HAP-1 (cell line): ENCODE results near the gene SERPINB2.

Experiments
- DNase-seq, 2 experiments: peaks; one replicate each; pipeline ENCODE4 v3.0.0-alpha.2; 2016 to 2020; ENCODE audit warnings: low spot score in 2 of 2
- H3K27me3 ChIP-seq: fragments of 250-450 bp; sonication (Bioruptor Pico); 2 replicates; pipeline ENCODE4 v1.5.1; 2020; ENCODE audit warnings: low read depth, mild to moderate bottlenecking, moderate library complexity
- H3K36me3 ChIP-seq: fragments of 250-450 bp; sonication (Bioruptor Pico); replicated peaks from 2 replicates; pipeline ENCODE4 v1.5.1; 2020; ENCODE audit warnings: mild to moderate bottlenecking
- H3K4me1 ChIP-seq: fragments of 250-450 bp; sonication (Bioruptor Pico); 2 replicates; pipeline ENCODE4 v1.5.1; 2020; ENCODE audit warnings: mild to moderate bottlenecking
- H3K4me3 ChIP-seq: fragments of 250-450 bp; sonication (Bioruptor Pico); 2 replicates; pipeline ENCODE4 v1.5.1; 2020; ENCODE audit warnings: mild to moderate bottlenecking, moderate library complexity
- H3K9me3 ChIP-seq: fragments of 250-450 bp; sonication (Bioruptor Pico); 2 replicates; pipeline ENCODE4 v1.5.1; 2020; ENCODE audit warnings: mild to moderate bottlenecking, moderate library complexity
- in situ Hi-C: fragments of 300-500 bp; cut with MboI; formaldehyde crosslinking; loops from 3 replicates; pipeline ENCODE4 v1.14.3; 2020; ENCODE audit warnings: low sequenced_read_pairs, inconsistent platforms, mixed read lengths

SERPINB2 gene

GRCh38 chr18:63895190-63895589, 7.7 kb downstream of the SERPINB2 start:
- Histone ChIP-seq H3K9me3 (no peaks in the 10 kb centered on the region), H3K27me3 (no peaks in the 10 kb centered on the region), H3K36me3 (no peaks in the 10 kb centered on the region), H3K4me3 (no peak overlapping the region), H3K4me1 (no peaks in the 10 kb centered on the region)
- DNase-seq, result no peak
- in situ Hi-C loops, result loop anchor here (10.0 kb wide), 1 partner anchor 100 kb away; no protein-coding TSS in a partner anchor

DNA sequence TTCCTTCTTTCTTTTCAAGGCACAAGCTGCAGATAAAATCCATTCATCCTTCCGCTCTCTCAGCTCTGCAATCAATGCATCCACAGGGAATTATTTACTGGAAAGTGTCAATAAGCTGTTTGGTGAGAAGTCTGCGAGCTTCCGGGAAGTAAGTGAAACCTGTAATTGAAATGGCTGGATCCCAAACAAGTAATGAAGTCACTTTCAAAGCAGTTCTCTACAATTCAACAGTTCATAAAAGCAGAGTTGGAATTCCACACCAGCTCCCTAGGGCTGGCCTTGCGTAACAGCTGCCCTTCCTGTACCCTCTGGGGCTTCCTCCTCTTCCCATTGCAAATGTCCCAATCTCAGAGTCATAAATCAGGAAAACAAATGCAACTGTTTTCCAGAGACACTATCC, 9.6 kb downstream of the SERPINB2 start:
- no peaks in the 10 kb centered on the region for H3K27me3 ChIP-seq
- no peaks in the 10 kb centered on the region for H3K4me1 ChIP-seq
- H3K36me3 ChIP-seq, result no peaks in the 10 kb centered on the region
- in situ Hi-C loops, result loop anchor here (10.0 kb wide), 1 partner anchor 98 kb away; no protein-coding TSS in a partner anchor
- DNase-seq, result no peak
- no peak overlapping the region for H3K4me3 ChIP-seq
- H3K9me3 ChIP-seq, result no peaks in the 10 kb centered on the region

DNA sequence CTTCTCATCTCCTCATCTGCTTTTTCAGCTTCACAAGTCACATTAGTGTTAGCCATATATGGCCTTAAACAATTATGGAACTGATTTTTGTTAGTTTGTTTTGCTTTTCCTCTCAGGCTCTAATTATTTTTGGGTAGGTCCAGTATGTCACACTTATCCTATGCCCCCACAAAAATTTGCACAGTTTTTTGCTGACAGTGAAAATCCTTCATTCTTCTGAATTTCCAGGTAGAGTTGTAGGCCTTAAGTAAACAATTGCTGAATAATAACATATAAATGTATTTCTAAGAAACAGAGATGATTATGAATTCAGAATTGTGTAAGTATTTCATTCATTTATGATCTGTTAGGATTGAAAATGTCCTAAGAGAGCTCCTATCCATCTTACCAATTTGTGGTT, 11.7 kb downstream of the SERPINB2 start:
- Histone ChIP-seq H3K27me3 (no peaks in the 10 kb centered on the region), H3K4me3 (no peak overlapping the region), H3K4me1 (no peaks in the 10 kb centered on the region), H3K9me3 (no peaks in the 10 kb centered on the region), H3K36me3 (no peaks in the 10 kb centered on the region)
- in situ Hi-C loops, result loop anchor here (10.0 kb wide), 1 partner anchor 96 kb away; no protein-coding TSS in a partner anchor
- no peak for DNase-seq

DNA sequence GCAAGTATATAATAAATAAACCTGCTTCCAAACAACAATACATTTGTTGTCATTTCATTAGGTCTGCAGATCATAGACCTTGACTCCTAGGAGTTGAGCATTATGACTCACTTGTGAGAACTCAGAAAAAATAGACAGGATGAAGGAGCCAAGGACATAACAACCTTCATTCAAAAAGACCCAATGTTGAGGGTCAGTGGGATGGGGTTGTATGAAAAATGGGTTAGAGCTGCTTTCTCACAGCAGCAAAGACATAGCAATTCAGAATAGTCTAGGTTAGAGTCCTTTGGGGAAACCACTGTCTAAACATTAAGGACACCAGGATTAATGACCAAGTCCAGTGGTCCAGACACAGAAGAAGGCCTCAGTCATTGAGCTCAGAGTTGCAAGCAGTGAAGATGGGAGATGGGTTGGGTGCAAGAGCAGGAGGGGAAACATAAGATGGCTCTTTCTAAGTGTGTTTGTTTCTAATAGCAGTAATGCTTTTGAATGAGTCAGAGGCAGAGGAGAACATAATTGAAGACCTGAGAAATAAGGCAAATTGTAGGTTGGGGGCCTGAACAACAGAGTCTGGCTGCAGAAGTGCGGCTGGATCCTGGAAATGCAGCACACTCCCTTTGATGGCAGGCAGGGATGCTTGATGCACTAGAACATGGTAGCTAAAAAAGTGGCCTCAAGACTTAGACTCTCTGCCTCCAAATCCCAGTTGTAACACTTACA, 16.5 kb downstream of the SERPINB2 start:
- no peaks in the 10 kb centered on the region for H3K4me1 ChIP-seq
- H3K4me3 ChIP-seq, result no peak overlapping the region
- no peaks in the 10 kb centered on the region for H3K36me3 ChIP-seq
- in situ Hi-C loops, result no loop called here
- no peaks in the 10 kb centered on the region for H3K27me3 ChIP-seq
- H3K9me3 ChIP-seq, result no peaks in the 10 kb centered on the region
- DNase-seq, result no peak

GRCh38 chr18:63904694-63905093, 17.2 kb downstream of the SERPINB2 start:
- in situ Hi-C loops, result no loop called here
- Histone ChIP-seq H3K9me3 (no peaks in the 10 kb centered on the region), H3K36me3 (no peaks in the 10 kb centered on the region), H3K27me3 (no peaks in the 10 kb centered on the region), H3K4me1 (no peaks in the 10 kb centered on the region), H3K4me3 (no peak overlapping the region)
- no peak for DNase-seq

DNA sequence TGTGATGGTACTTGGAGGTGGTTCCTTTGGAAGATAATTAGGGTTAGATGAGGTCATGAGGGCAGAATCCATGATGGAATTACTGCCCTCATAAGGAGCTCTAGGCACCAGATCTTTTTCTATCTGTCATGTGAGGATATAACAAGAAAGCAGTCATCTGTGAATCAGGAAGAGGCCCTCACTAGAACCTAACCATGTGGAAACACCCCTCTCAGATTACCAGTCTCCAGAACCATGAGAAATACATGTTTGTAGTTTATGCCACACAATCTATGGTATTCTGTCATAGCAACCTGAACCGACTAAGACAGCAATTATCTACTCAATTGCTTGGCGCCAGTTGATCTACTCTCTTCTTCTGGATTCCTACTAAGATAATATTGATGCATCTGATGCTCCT, 17.9 kb downstream of the SERPINB2 start:
- Histone ChIP-seq H3K36me3 (no peaks in the 10 kb centered on the region), H3K9me3 (no peaks in the 10 kb centered on the region), H3K4me3 (no peak overlapping the region), H3K27me3 (no peaks in the 10 kb centered on the region), H3K4me1 (no peaks in the 10 kb centered on the region)
- in situ Hi-C loops, result no loop called here
- no peak for DNase-seq

GRCh38 chr18:63906056-63906455, 18.6 kb downstream of the SERPINB2 start:
- no peaks in the 10 kb centered on the region for H3K27me3 ChIP-seq
- DNase-seq, result no peak

DNA sequence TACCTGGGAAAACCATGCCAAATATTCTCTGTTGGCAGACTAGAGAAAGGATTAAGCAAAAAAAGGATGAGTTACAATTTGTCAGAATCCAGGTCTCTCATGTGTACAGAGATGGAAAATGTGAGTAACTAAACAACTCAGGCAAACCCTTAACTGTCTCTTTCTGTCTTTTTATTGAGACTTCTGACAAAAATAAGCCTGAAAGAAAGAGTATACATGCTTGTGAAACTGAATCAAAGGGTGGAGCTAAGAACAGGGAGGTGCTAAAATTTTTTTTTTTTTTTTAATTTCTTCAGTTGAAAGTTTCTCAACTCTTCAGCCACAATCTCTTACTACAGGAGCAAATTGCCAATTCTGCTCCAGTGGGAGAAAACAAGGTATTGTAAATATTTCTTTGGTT, 20.2 kb downstream of the SERPINB2 start, which contains the start of gene SERPINB10:
Gene SERPINB10, plus strand, starts transcription at position 295 of the 400 bp plus-strand sequence. CDS start 7,553 bp downstream, outside the sequence.
- Histone ChIP-seq H3K9me3 (no peaks in the 10 kb centered on the region), H3K4me3 (no peak within 1 kb of the TSS), H3K4me1 (no peaks in the 10 kb centered on the region), H3K27me3 (no peaks in the 10 kb centered on the region), H3K36me3 (no peaks in the 10 kb centered on the region)
- in situ Hi-C loops, result no loop called here
- DNase-seq, result no peak

More at GRCh38 chr18:63906056-63906455, 18.6 kb downstream of the SERPINB2 start:
- Histone ChIP-seq H3K9me3 (no peaks in the 10 kb centered on the region), H3K36me3 (no peaks in the 10 kb centered on the region), H3K4me1 (no peaks in the 10 kb centered on the region), H3K4me3 (no peak overlapping the region)
- in situ Hi-C loops, result no loop called here

DNA sequence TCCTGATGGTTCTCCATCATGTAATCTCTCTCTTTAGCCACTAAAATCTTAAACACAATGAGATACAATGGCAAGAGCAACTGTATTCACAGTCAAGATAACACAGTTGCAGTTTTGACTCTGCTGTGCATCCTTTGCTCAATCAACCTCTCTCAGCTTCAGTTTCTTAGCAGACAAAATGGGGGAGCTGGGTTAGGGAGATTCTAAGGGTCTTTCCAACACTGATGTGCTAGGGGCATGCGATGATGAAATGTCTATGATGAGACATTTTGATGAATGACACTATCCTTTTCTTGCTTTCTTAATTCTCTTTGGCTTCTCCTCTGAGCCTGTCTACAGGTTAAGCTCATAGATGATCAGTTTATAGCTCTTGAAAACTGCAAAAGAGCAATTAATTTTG, 21.4 kb downstream of the SERPINB2 start:
- Histone ChIP-seq H3K9me3 (no peaks in the 10 kb centered on the region), H3K4me3 (no peak overlapping the region), H3K4me1 (no peaks in the 10 kb centered on the region), H3K27me3 (peaks cover 3% of the 10 kb centered on the region; the same call in 1 of the 2 replicates), H3K36me3 (no peaks in the 10 kb centered on the region)
- no peak for DNase-seq
- in situ Hi-C loops, result no loop called here

DNA sequence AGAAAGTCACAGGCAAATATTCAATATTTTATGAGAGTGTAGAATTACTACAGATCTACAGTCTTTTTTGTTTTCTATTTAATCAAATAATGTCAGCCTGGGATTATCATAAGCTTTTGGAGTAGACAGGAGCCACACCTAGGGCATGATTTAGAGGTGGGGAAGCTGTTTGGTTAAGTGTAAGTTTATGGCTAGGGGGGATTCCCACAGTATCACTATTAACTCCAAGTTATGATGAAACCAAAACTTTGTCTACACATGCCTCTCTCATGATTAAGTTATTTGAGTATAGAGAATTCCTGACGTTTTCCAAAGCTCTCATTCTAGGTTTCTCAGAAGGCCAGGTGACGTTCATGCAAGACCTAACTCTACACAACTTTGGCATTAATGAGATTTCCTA, 22.4 kb downstream of the SERPINB2 start:
- Histone ChIP-seq H3K4me1 (no peaks in the 10 kb centered on the region), H3K27me3 (peaks cover 3% of the 10 kb centered on the region; the same call in 1 of the 2 replicates), H3K36me3 (no peaks in the 10 kb centered on the region), H3K4me3 (no peak overlapping the region), H3K9me3 (no peaks in the 10 kb centered on the region)
- in situ Hi-C loops, result no loop called here
- DNase-seq, result no peak

- in situ Hi-C loops, result no loop called here
- Histone ChIP-seq H3K27me3 (peaks cover 3% of the 10 kb centered on the region; the same call in 1 of the 2 replicates), H3K9me3 (no peaks in the 10 kb centered on the region; the same call in 1 of the 2 replicates), H3K36me3 (no peaks in the 10 kb centered on the region), H3K4me1 (no peaks in the 10 kb centered on the region), H3K4me3 (no peak overlapping the region)
- DNase-seq, result no peak
Observed at GRCh38 chr18:63917817-63918216, 30.3 kb downstream of the SERPINB2 start.

DNA sequence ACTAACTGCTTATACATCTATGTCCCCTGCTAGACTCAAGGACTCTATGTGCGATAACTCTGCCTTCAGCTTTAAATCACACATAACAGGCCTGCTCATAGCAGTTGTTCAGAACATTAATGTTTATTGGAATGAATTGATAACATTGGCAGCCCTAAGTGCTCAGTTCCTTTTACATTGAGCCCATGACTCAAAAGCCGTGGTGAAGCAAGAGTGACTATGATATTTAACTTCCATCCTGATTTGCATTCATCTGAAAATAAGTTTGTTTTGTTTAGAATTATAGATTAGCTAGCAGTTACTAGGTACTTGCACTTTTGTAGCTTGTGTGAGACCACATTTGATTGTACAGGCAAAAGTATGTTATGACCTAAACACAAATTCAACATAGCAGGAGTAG, 34.5 kb downstream of the SERPINB2 start:
- Histone ChIP-seq H3K4me1 (no peaks in the 10 kb centered on the region), H3K36me3 (no peaks in the 10 kb centered on the region), H3K27me3 (no peaks in the 10 kb centered on the region), H3K9me3 (no peaks in the 10 kb centered on the region; the same call in 1 of the 2 replicates), H3K4me3 (no peak overlapping the region)
- DNase-seq, result no peak
- in situ Hi-C loops, result no loop called here

DNA sequence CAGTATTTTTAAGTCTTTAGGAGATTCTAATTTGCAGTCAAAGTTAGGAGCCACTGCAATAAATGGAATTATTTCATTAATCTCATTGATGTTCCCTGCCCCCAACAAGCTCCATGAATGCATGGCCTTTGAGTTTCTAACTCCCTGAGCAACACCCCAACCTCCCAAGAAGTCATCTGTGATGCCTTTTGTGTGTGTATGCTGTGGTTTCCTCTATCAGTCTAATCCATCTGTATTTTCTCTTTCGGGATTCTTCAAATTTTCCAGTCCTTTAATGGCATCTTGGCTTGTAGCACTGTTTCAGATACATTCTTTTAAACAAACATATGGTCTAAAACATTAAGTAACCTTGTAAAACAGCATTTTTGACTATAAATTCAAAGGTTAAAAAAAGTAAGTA, 37.0 kb downstream of the SERPINB2 start:
- Histone ChIP-seq H3K9me3 (no peaks in the 10 kb centered on the region), H3K4me1 (no peaks in the 10 kb centered on the region), H3K36me3 (no peaks in the 10 kb centered on the region), H3K27me3 (no peaks in the 10 kb centered on the region), H3K4me3 (no peak overlapping the region)
- in situ Hi-C loops, result no loop called here
- no peak for DNase-seq

DNA sequence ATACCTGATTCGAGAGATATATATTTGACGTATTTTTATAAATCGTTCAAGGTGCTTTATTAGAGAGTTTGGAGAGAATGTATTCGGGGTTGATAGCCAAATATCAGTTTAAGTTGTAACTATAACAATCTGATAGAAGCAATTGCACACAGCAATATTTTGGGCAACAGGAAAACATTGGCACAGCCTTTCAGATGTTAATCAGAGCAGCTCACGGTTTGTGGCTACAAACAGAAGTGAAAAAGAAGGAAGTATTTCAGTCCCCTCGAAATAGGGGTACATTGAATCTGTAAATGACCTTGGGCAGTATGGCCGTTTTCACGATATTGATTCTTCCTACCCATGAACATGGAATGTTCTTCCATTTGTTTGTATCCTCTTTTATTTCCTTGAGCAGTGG, 40.8 kb downstream of the SERPINB2 start:
- H3K4me1 ChIP-seq, result no peaks in the 10 kb centered on the region
- 0 out of 2 replicates have a peak, but pooled peaks cover 3% of the 10 kb centered on the region for H3K27me3 ChIP-seq
- no peak overlapping the region for H3K4me3 ChIP-seq
- in situ Hi-C loops, result no loop called here
- no peak for DNase-seq
- no peaks in the 10 kb centered on the region for H3K36me3 ChIP-seq
- no peaks in the 10 kb centered on the region for H3K9me3 ChIP-seq
